Stimulated activated CD4-positive, alpha-beta T cell treated with anti-CD3 and anti-CD28 coated beads, Interleukin-2, amount 100 ng/mL, for 24 hours (primary cell): ENCODE results near the gene C8B.
A peak's percentile ranks its signal among the peaks of the same experiment; 100 is the strongest.

Source experiments
- DNase-seq, 2 donors: peaks; one replicate each; pipeline ENCODE4 v3.0.0-alpha.2; 2020

The C8B gene

DNA sequence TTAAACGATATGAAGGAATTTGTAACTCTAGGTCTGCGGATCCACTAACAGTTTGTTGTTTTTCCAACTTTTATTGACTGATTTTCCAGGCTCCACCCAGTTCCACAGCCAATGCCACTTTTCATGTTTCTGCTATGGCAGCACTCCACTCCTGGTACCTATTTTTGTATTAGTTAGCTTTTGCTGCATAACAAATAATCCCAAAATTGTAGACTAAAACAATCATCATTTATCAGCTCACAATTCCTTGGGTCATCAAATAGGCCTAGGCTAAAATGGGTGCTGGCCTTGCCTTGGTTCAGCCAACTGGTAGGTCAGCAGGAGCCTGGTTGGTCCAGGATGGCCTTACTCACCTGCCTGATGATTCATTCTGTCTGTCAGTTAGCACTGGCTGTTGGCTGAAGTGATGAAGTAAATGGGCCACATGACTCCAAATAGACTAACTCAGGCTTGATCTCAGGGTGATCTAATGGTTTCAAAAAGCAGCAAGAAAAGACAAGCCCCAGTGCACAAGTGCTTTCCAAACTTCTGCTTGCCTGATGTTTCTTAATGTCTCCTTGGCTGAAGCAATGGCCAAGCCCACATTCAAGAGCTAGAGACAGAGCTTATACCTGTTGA is 3.2 kb upstream of the C8B start:
- DNase-seq = no peak

DNA sequence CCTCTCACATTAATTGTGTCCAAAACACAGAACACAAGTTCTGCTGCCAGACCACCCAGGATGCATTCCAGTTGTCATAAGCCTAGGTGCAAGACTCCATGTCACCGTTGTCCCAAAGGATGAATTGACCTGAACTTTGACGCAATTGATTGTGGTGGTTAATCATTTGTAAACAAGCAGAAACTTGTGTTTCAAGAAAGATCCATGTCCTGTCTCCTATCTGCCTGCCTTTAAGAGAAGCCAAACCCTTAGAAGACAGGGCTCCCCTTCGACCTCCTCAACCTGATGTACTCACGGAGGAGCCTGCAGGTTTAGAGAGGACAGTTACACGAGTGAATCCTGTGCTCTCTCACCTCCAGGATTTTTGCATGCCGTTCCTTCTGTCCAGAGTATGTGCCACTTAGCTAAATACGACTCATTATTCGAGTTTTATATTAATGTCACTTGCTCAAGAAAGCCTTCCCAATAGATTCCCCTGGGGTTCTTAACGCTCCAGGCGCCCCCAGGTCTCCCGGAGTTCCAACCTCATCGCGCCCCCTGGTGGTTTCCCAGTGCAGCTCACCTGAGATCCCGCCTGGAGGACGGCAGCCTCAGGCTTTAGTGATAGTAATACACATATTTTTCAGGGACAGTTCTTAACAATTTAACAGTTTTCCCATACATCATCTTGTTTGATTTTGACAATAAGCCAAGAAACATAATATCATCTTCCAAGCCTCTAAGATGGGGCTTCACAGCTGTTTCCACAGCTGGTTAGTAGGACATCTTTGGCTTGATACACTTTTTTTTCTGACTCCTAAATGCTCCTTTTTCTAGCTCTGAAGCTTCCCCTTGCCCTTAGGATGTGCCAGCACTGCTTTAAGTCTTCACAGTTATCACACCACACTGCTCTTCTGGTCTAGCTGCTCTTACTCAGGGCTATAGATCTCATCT is 2.4 kb upstream of the C8B start:
- DNase-seq = peak in 1 of 2 donors; percentile 18

DNA sequence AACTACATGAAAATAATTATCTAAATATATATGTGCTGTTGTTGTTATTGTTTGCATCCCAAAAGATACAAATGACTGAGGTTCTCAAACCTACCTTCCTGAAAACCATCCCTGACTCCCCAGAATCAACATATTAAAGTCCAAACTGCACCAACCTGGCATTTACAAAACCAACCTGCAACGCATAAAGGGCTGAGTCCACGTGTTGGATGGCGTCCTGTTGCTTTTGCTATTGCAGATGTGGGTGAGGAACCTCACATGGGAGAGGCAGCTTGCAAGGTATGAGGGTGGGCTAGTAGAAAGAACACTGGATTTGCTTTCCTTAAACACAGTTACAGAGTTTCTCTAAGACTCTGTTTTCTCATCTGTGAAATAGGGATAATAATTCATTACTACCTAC is 1.5 kb upstream of the C8B start:
- DNase-seq = no peak

DNA sequence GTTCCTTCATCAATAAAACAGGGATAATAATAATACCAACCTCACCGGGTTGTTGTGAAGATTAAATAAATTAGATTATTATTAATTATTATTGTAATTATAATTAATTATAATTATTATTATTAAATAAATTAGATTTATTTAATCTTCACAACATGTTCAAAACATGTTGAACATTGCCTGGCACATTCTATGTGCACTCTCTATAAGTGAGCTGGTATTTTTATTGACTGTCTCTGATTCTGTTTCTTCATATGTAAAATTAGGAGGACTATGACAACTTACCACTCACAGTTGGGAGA is 834 bp upstream of the C8B start:
- no peak for DNase-seq

DNA sequence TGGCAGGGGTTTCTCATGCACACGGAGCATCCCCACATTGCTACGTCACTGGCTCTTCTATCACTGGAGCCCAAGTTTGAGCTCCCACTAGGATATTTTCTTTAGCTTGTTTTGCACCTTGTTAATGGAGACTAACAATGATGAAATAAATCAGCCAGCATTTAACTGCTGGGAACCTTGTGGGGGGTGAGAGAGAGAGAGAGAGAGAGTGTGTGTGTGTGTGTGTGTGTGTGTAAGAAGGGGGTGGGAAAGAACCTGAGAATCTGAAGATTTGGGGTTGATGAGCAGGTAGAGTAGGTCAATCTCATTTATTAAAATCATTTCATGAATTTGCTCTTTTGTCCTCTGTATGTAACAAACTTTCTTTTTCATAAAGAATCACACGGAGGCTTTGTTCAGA is 624 bp downstream of the C8B start:
- no peak for DNase-seq

DNA sequence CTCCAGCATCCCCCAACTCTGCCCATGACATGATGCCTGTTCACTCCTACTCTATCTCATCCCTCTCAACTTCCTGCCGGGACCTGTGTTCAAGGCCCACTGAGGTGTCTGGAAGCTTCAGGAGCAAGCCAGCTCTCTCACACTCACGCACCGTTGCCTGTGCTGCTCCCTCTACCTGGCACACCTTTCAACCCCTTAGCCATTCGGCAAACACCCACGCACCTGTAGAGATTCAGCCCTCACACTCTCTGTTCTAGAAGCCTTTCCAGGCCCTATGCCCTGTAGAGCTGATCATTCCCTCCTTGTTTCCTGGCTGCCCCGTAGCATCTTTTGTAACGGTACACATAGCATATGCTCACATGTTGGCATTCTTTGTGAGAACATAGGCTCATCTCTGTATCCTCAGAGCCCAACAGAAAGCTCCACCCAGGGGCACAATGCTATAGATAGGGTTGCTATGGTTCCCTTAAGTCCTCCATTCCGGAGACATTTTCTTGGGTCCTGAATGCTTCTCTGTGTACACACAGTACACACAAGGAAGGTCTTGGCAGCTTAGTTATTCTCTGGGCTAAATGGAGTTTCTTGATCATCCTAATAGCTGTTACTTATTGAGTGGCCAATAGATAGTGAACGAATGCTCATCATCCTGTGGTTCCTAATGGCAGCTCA is 1.3 kb downstream of the C8B start:
- DNase-seq = no peak

DNA sequence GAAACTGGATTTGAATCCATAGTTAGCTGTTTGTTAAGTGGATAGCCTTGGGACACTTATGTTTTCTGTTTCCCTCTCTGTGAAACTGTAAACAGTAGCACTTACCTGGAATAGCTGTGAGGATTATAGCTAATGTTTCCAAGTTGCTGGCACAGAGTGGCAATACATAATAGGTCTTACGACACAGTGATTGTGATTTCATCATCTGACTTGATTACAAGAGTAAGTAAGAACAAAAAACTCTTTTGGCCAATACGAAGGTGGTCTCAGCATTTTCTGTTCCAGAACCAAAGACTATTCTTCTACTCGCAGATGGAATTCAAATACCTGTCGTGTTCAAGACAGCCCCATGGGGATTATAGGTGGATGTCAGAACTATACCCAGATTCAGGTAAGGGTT is 2.1 kb downstream of the C8B start:
- no peak for DNase-seq

DNA sequence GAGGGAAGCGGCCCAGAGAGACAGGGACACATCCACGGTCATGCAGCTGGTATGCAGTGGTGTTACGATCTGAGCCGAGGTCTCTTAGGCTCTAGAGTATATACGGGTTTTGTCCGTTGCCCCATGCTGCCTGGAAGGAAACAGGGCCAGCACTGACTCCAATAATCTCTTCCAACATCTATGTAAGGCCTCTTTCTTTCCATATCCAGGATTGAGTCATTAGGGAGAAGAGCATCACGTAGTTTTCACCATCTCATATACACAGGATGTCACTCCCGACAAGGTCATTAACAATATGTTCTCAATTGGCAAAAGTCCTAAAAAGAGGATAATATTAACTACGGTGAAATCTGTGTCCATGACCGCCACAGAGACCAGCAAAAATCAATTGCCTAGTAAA is 4.4 kb downstream of the C8B start:
- DNase-seq = no peak

DNA sequence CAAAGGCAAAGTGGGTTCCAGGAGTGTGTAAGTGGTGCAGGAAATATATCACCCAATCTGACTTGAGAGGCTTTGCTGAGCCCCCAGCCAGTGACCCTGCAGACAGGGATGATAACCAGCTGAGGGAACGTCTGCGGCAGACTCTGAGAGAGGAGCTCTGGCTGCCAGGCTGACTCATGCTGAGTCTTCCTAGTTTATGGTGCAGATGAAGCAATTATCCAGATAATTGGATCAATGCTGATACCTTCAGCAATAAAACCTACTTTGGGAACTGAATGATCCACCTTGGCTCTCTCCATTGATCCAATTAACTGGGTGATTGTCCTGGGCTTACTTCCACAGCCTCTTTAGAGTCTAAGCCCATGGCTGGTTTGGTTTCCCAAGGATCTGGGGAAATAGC is 7.3 kb downstream of the C8B start:
- no peak for DNase-seq

DNA sequence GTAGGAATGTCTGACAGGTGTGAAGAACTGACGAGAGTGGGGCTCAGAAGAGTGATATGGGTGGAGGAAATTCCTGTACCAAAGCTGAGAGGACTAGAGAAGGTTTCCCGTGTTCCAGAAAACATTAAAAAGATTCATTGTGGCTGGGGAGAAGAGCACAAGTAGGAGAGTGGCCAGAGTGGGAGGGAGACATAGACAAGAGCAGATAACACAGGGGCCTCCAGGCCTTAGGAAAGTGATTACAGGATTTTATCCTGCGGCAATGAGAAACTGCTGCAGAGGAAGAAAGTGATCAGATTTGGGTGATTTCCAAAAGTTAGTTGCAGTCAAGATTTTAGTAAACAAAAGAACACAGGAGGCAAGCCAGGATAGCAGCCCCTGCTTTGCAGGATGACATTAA is 7.9 kb downstream of the C8B start:
- DNase-seq = no peak

DNA sequence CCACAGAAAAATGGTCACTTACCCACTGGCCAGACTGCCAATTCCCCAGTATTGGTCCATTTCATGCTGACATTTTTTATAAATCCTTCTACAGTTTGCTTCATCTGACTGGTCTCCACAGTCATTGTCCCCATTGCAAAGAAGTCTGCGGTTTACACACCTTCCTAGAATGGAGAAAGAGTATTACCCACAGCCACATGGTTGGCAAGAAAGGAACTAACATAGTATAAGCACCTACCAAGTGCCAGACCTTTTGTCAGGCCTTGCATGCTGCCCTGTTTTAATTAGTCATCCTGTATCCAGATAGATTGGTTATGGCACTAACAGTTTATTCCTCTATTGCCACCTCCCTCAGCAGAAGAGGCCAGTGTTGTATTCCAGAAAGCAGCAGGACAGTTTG is 11.2 kb downstream of the C8B start:
- DNase-seq = no peak

DNA sequence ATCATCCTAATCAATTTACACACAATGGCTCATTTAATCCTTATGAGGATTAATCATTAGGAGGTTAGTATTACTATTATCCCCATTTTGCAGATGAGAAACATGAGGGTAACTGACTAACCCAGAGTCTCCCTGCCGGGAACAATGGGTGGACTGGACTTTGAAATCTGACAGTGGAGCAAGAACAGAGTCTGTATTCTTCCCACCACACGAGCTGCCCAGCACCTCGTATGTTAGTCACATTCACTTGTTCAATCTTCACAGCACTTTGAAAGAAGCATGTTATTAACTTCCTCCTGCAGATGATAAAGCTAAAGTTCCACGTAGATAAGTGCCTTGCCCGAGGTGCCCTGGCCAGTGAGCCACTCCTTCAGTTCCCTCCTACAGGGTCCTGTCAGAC is 12.4 kb downstream of the C8B start:
- DNase-seq = no peak

DNA sequence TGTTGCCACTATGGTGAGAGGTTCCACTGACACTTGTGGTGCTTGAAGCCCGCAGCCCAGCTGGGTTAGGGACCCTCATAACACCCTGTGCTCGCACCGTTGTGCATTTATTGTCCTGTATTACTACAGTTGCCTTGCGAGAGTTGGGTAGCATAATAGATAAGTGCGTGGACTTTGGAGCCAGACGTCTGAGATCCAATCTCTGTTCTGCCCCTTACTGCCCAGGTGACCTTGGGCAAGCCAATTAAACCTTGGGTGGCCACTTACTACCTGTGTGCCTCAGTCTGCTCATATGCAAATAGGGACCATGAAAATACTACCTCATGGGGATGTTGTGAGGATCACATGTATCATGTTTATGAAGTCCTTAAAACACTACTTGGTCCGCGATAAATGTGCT is 13.3 kb downstream of the C8B start:
- DNase-seq = no peak

DNA sequence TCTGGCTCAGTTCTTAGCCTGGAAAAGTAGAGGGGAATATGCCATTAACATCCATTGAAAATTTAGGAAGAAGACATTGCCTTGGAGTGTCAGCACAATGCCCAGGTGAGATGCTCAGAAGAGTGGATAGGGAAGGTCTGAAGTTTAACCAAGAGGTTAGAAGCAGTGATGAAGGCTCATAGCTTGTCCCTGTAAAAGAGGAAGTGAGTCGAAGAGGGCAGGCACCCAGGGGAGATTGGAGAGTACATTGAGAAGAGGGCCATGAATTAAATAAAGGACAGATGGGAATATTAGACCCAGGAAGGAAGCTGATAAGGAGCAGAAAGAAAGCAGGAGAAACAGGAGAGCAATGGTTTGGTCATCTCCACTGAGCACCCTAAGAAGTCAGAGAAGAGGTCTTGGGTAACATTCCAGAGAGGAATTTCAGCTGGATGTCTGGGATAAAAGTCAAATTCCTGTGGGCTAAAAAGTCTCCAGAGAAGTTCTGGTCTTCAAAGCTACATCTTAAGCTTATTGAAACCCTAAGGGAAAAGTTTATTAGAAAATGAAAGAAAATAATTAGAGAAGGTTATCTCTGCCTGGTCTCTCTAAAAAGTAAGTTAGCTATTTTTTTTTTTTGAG is 17.3 kb downstream of the C8B start:
- DNase-seq = no peak

DNA sequence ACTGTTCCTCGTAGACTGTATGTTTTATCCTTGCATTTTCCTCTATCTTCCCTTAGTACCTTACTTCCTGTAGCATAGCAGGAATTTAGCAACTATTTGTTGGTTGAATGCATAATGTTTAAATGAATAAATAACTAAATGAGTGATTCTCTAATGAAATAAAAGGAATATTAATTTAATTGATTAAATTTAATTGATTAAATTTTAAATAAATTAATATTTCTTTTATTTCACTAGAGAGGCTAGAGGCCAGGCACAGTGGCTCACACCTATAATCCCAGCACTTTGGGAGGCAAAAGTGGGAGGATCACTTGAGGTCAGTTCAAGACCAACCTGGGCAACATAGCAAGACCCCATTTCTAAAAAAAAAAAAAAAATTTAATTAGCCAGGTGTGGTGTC is 25.8 kb downstream of the C8B start:
- no peak for DNase-seq

DNA sequence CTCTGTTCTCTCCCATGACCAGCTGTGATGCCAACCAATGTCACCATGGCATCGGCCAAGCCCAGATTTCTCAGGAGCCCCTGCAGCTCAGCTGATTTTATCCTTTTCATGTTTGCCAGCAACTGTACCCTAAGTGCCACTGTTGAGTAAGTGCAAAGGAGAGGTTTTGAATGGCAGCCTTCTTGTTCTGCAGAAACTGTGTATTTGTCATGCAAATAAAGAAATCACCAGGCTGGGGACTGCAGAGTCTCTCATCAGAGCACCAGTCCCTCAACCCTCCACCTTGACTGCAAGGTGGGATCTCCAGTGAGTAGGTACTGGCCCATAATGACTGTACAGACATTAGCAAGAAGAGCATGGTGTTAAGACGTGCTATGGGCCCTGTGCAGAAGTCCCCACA is 26.6 kb downstream of the C8B start:
- no peak for DNase-seq

DNA sequence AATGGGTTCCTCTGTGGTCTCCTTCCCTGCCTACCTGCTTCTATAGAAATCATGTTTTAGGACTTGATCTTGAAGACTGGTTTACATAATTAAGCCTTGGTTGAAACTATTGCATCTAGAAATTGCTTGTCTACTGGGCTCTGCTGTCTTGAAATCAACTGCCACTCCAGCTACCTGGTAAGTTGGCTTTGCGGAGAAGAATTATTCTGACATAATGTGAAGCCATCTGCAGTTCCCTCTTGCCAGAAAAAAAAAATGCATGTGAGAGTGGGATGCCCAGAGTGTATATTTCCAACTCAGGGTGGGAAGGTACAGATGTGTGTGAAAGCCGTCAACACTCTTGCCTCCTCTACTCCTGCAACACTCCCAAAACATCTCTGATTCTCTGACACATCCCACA is 27.2 kb downstream of the C8B start:
- DNase-seq = no peak

DNA sequence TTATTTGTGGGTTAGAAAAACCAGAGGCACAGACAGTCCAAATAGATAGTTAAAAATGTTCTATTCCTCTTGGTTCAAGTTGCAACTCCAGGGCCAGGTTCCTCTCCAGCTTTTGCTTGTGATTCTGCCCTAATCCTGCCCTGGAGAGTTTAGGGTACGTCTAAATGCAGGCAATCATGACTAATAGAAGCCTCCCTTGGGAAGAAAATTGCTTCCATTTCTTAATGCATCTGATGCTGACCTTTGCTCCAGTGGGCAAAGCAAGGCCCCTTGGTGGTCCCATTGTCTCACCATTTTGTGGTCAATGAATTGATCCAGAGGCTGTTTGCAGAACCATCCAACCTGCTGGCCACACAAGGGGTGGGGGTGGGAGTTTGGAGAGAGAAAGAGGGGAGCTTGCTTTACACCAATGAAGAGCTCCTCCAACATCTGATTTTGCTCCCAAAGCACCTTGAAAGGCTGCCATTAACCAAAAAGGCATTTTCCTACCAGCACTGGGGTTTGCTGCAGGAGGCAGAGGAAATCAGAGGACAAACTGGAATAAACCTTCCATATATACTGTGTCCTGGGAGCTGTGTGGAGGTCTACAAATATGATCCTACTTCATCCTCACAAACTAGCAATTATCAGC is 31.3 kb downstream of the C8B start:
- DNase-seq = no peak

DNA sequence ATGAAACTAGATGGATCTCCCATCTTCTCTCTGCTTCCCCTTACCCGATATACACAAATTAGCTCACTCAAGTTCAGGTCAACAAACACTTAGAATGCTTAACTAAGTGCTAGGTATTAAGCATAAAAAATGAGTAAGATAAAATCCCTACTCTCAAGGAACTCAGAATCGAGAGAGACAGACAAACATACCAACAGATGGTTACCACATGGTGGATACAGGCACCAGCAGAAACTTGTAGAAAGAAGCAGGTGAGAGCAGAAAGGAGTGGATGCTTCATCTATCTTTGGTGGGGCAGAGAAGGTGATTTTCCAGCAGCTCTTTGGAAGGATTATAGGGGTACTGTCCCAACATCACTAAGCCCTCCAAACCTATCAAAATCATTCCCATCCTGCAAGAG is 32.2 kb downstream of the C8B start:
- DNase-seq = no peak

DNA sequence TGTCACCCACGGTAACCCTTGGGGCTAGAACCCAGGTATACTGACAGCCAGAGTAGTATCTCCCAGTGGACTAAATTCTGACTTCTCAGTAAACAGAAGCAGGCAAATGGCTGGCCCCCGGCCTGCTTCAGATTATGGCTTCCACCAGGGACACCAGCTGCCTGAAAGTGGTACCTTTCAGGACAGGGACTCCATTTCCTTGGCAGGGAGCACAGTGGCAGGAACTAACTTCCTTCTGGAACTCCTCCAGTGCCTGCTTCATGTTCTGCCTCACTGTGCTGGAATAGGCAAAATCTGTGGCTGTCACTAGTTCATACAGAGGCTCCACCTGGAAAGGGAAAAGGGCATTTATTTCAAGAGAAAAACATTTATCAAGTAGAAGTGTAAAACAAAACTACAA is 32.7 kb downstream of the C8B start:
- DNase-seq = no peak

DNA sequence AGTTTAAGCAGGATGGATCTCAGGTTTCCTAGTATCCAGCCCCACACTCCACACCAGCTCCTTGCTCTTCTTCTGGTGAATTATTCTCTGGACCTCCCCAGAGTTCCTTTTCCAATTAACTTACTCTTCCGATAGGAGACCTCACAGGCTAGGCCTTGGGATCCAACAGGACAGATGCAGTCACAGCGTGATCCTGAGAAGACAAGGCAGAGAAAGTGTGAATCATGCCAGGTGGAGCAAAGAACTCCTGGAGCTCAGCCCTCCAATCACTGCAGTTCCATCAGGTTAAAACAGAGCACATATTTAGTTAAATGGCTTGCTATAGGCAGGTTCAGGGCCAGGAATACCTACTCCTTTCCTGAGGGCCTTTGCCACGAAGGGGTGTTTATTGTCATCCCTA is 34.1 kb downstream of the C8B start:
- DNase-seq = no peak

DNA sequence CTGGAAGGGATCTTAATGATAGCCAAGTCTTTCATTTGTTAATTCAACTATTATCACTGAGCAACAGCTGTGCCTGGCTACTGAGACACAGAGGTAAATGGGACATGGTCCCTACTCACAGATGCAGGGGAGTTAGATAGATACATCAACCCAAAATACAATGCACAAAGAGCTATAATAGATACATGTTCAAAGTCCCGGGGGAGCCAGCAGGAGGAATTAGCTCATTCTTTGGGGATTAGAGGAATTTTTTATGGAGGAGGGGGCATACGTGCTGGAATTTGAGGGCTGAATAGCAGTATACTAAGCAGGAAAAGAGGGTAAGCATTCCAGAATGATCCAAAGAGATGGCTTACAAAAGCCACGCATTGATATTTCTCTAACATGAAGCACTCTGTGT is 34.6 kb downstream of the C8B start:
- DNase-seq = no peak

DNA sequence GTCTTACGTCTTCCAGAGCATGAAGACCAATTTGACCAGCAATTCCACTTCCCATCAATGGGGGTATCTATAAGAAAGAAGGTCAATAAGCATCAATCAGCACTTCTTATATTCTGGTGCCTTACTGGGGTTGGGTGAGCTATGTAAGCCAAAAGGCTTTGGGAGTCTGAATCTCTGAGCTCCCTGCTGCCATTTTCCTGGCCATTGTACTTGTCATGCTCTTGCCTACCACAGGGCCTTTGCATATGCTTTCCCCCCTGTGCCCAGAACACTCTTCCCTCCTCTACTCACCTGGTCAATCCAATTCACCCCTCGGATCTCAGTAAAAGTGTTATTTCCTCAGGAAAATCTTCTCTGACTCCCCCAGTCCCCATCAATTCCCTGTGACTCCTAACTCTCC is 36.3 kb downstream of the C8B start:
- no peak for DNase-seq

DNA sequence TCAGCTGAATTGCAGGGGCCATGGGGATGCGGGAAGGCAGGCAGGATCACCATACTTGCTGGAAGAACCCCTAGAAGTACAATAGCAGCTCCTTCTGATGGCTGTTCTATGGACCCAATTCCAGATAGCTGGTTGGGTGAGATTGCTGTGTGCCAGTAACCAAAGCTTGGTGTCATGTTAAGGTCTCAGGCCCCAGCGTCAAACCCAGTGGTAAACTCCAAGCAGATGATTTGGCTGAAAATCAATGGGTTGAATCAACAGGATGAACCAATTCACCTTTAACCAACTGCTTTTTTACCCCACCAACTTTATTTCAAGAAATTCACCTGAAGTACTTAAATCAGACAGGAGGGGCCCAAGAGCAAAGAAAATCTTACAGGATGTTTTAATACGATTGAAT is 37.8 kb downstream of the C8B start:
- no peak for DNase-seq
